ENCODE data around the gene BAX. TPM values are rescaled to one million over a fixed set of nuclear protein-coding genes. Genes with fewer than 3 reads are reported as not detected.

The BAX gene
- total and polyA plus RNA-seq, 2 of the 13 experiments (the other 11 are each of a cell fraction or from before 2014, with no cell fraction given): 139 to 176 TPM

DNA sequence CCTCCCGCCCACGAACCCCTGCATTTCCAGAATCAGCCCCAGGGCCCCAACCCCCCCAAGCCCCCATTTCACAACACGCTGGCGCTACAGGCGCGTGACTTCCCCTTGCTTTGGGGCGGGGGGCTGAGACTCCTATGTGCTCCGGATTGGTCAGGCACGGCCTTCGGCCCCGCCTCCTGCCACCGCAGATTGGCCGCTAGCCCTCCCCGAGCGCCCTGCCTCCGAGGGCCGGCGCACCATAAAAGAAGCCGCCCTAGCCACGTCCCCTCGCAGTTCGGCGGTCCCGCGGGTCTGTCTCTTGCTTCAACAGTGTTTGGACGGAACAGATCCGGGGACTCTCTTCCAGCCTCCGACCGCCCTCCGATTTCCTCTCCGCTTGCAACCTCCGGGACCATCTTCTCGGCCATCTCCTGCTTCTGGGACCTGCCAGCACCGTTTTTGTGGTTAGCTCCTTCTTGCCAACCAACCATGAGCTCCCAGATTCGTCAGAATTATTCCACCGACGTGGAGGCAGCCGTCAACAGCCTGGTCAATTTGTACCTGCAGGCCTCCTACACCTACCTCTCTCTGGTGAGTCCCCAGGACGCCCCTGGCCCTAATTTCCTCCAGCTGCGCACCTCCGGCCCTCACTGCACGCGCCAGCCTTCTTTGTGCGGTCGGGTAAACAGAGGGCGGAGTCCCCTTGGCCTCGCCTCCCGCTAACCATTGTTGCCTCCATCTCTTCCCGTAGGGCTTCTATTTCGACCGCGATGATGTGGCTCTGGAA, 10.5 kb downstream of the BAX start, which contains the start of gene FTL (continued):
- TF ChIP-seq, protein P1, sequence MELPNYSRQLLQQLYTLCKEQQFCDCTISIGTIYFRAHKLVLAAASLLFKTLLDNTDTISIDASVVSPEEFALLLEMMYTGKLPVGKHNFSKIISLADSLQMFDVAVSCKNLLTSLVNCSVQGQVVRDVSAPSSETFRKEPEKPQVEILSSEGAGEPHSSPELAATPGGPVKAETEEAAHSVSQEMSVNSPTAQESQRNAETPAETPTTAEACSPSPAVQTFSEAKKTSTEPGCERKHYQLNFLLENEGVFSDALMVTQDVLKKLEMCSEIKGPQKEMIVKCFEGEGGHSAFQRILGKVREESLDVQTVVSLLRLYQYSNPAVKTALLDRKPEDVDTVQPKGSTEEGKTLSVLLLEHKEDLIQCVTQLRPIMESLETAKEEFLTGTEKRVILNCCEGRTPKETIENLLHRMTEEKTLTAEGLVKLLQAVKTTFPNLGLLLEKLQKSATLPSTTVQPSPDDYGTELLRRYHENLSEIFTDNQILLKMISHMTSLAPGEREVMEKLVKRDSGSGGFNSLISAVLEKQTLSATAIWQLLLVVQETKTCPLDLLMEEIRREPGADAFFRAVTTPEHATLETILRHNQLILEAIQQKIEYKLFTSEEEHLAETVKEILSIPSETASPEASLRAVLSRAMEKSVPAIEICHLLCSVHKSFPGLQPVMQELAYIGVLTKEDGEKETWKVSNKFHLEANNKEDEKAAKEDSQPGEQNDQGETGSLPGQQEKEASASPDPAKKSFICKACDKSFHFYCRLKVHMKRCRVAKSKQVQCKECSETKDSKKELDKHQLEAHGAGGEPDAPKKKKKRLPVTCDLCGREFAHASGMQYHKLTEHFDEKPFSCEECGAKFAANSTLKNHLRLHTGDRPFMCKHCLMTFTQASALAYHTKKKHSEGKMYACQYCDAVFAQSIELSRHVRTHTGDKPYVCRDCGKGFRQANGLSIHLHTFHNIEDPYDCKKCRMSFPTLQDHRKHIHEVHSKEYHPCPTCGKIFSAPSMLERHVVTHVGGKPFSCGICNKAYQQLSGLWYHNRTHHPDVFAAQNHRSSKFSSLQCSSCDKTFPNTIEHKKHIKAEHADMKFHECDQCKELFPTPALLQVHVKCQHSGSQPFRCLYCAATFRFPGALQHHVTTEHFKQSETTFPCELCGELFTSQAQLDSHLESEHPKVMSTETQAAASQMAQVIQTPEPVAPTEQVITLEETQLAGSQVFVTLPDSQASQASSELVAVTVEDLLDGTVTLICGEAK (IDR thresholded peaks at IDR 0.05): no peak
- TF ChIP-seq, protein P1 (CRISPR knock-in tag; IDR thresholded peaks at IDR 0.05): peak; percentile 17; the same call in 1 of the 2 replicates
- TF ChIP-seq GZF1 (CRISPR knock-in tag; IDR thresholded peaks at IDR 0.05) (peak; percentile 36; the same call in 1 of the 2 replicates), SRSF1 (optimal IDR thresholded peaks at IDR 0.05; ENCODE audit: low read depth, low read length) (peak; percentile 85), RXRB (CRISPR knock-in tag; IDR thresholded peaks at IDR 0.05; ENCODE audit: borderline replicate concordance) (peak; percentile 60; the same call in 1 of the 2 replicates), ZBTB1 (CRISPR knock-in tag; IDR thresholded peaks at IDR 0.05; ENCODE audit: borderline replicate concordance) (no peak), KDM2A (CRISPR knock-in tag; IDR thresholded peaks at IDR 0.05; ENCODE audit: borderline replicate concordance, low read depth) (peak; percentile 80), ZNF501 (CRISPR knock-in tag; IDR thresholded peaks at IDR 0.05) (peak; percentile 95; the same call in 1 of the 2 replicates), ZZZ3 (CRISPR knock-in tag; IDR thresholded peaks at IDR 0.05; ENCODE audit: borderline replicate concordance) (0 out of 2 replicates have a peak, but pooled peaks have one; percentile 18), PCBP1 (IDR thresholded peaks at IDR 0.05; ENCODE audit: borderline replicate concordance, low read depth, low read length) (no peak)
- TF ChIP-seq, protein P2, sequence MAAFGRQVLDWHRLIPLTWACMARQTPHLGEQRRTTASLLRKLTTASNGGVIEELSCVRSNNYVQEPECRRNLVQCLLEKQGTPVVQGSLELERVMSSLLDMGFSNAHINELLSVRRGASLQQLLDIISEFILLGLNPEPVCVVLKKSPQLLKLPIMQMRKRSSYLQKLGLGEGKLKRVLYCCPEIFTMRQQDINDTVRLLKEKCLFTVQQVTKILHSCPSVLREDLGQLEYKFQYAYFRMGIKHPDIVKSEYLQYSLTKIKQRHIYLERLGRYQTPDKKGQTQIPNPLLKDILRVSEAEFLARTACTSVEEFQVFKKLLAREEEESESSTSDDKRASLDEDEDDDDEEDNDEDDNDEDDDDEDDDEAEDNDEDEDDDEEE (CRISPR knock-in tag; IDR thresholded peaks at IDR 0.05): 0 out of 2 replicates have a peak, but pooled peaks have one; percentile 46
- TF ChIP-seq, protein P3, sequence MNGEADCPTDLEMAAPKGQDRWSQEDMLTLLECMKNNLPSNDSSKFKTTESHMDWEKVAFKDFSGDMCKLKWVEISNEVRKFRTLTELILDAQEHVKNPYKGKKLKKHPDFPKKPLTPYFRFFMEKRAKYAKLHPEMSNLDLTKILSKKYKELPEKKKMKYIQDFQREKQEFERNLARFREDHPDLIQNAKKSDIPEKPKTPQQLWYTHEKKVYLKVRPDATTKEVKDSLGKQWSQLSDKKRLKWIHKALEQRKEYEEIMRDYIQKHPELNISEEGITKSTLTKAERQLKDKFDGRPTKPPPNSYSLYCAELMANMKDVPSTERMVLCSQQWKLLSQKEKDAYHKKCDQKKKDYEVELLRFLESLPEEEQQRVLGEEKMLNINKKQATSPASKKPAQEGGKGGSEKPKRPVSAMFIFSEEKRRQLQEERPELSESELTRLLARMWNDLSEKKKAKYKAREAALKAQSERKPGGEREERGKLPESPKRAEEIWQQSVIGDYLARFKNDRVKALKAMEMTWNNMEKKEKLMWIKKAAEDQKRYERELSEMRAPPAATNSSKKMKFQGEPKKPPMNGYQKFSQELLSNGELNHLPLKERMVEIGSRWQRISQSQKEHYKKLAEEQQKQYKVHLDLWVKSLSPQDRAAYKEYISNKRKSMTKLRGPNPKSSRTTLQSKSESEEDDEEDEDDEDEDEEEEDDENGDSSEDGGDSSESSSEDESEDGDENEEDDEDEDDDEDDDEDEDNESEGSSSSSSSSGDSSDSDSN (CRISPR knock-in tag; IDR thresholded peaks at IDR 0.05): peak; percentile 75; the same call in 1 of the 2 replicates
- TF ChIP-seq, protein P4, sequence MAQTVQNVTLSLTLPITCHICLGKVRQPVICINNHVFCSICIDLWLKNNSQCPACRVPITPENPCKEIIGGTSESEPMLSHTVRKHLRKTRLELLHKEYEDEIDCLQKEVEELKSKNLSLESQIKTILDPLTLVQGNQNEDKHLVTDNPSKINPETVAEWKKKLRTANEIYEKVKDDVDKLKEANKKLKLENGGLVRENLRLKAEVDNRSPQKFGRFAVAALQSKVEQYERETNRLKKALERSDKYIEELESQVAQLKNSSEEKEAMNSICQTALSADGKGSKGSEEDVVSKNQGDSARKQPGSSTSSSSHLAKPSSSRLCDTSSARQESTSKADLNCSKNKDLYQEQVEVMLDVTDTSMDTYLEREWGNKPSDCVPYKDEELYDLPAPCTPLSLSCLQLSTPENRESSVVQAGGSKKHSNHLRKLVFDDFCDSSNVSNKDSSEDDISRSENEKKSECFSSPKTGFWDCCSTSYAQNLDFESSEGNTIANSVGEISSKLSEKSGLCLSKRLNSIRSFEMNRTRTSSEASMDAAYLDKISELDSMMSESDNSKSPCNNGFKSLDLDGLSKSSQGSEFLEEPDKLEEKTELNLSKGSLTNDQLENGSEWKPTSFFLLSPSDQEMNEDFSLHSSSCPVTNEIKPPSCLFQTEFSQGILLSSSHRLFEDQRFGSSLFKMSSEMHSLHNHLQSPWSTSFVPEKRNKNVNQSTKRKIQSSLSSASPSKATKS (CRISPR knock-in tag; IDR thresholded peaks at IDR 0.05): no peak
